MG63 (cell line): ENCODE data around the gene FBLN1. TPM values are rescaled to one million over a fixed set of nuclear protein-coding genes. Genes with fewer than 3 reads are reported as not detected.
A peak's percentile ranks its signal among the peaks of the same experiment; 100 is the strongest.
"Not testable (repeated sequence)": the region's sequence is repeated elsewhere in the genome, so short reads cannot be mapped to it uniquely, and the experiment has no call there.

Experiments used
- DNase-seq: peaks from one replicate; pipeline ENCODE4 v3.0.0-alpha.2; 2020
- H3K27me3 ChIP-seq: fragments of 250-450 bp; sonication (Bioruptor Pico); 2 replicates; pipeline ENCODE4 v1.5.1; 2020; ENCODE audit warnings: mild to moderate bottlenecking, moderate library complexity
- H3K36me3 ChIP-seq: fragments of 250-450 bp; sonication (Bioruptor Pico); 2 replicates; pipeline ENCODE4 v1.5.1; 2020; ENCODE audit warnings: mild to moderate bottlenecking, moderate library complexity
- H3K4me3 ChIP-seq: fragments of 250-450 bp; sonication (Bioruptor Pico); 2 replicates; pipeline ENCODE4 v1.5.1; 2020; ENCODE audit warnings: mild to moderate bottlenecking, moderate library complexity
- H3K9me3 ChIP-seq: fragments of 250-450 bp; sonication (Bioruptor Pico); 2 replicates; pipeline ENCODE4 v1.5.1; 2020; ENCODE audit warnings: mild to moderate bottlenecking, moderate library complexity
- total RNA-seq: library from RNA; depleted of rRNA; stranded (reverse); fragments of >200 nt; shearing (Covaris generic); gene quantifications from 2 replicates; pipeline ENCODE4 v1.2.3, GENCODE V29; 2014; ENCODE audit warnings: low replicate concordance

The FBLN1 gene
- total RNA-seq, 1 experiment from 2014 or later, result 42.9 TPM

DNA sequence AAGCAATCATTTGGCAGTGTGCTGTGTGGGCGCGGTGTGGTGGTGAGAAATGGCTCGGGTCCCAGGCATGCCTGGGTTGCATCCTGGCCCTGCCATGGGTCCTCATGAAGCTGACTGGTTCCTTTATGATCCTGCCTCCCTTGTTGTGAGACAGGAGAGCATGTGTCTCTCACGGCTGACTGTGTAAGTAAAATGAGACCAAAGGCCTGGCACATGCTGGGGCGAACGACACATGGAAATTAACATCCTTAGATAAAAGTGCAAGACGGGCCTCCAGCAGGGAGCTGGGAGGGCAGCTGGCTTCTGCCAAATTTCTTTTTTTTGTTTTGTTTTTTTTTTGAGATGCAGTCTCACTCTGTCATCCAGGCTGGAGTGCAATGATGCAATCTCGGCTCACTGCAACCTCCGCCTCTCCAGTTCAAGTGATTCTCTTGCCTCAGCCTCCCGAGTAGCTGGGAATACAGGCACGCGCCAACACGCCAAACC is 9.4 kb upstream of the FBLN1 start:
- peak; percentile 72 for DNase-seq

GRCh38 chr22:45494306-45494705 is 8.4 kb upstream of the FBLN1 start:
- DNase-seq, H3K36me3 ChIP-seq, H3K9me3 ChIP-seq, H3K4me3 ChIP-seq, H3K27me3 ChIP-seq: not testable (repeated sequence)

More for the DNA sequence above, 9.4 kb upstream of the FBLN1 start:
- peaks cover 6% of the 10 kb centered on the region; the same call in 1 of the 2 replicates for H3K9me3 ChIP-seq
- no peaks in the 10 kb centered on the region for H3K27me3 ChIP-seq
- H3K36me3 ChIP-seq, result no peaks in the 10 kb centered on the region
- H3K4me3 ChIP-seq, result no peak overlapping the region

DNA sequence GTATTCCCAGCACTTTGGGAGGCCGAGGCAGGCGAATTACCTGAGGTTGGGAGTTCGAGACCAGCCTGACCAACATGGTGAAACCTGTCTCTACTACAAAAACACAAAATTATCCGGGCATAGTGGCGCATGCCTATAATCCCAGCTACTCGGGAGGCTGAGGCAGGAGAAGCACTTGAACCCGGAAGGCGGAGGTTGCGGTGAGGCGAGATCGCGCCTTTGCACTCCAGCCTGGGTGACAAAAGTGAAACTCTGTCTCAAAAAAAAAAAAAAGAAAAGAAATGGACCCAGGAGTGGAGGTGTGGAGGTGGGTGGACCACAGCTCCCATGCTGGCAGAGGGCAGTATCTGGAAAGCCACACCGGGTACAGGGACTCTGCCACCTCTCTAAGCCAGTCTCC is 7.1 kb upstream of the FBLN1 start:
- not testable (repeated sequence) for DNase-seq, H3K4me3 ChIP-seq, H3K27me3 ChIP-seq, H3K9me3 ChIP-seq, H3K36me3 ChIP-seq

DNA sequence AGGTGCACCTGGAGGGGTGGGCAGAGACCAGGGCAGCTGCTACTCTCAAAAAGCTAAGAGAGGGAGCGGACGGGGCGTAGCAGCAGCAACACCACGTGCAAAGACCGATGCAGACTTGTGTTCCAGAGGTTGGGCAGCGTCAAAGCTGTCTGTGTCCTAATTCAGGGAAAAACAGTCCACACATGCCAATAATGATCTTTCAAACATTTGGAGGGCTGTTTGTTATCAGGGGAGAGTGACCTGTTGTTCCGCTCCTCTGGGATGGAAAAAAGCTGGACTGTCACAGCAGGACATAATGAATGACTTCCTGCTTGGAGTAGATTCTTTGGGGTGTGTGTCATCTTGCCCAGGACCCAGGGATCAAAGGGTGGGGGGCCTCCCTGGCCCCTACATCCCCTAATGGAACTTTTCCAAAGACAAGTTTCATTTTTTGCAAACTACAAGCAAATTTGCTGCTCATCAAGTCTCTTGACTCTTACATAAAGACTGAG is 6.2 kb upstream of the FBLN1 start:
- H3K27me3 ChIP-seq, result no peaks in the 10 kb centered on the region
- DNase-seq, result no peak
- H3K9me3 ChIP-seq, result no peaks in the 10 kb centered on the region
- no peaks in the 10 kb centered on the region for H3K36me3 ChIP-seq
- no peak overlapping the region for H3K4me3 ChIP-seq

DNA sequence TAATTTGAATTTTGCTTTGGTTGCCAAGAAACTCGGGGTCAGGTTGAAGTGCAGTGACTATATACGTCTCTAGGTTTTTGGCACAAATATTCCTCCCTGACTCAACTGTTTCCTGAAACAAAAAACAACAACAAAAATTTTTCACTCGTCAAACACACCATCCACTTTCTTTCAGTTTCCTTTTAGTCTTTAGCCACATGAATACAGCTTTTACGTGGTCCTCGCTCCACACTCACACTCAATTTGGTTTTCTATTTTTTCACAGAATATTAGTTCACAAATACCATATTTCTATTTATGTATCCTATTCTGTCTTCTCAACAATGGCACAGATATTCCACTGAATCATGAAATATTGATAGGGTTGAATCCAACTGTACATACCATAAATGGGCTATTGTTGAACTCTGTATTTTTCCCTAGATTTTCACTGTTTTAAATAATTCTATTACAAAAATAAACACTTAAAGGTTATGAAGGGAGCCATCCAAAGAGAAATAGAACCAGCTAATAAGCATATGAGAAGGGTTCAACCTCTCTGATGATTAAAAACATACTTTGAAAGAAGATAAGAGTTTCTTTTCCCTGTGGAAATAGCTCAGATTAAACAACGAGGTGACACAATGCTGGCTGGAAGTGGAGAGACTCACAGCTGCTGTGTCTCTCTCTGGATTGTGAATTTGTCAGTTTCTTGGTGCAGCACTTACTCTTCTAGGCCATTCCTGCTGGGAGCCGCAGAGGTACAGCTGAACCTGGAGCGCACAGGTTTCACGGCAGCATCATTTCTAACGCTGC is 5.1 kb upstream of the FBLN1 start:
- no peak overlapping the region for H3K4me3 ChIP-seq
- DNase-seq, result no peak

GRCh38 chr22:45499746-45500145 is 2.9 kb upstream of the FBLN1 start:
- Histone ChIP-seq H3K9me3 (no peaks in the 10 kb centered on the region), H3K27me3 (no peaks in the 10 kb centered on the region), H3K4me3 (no peak overlapping the region), H3K36me3 (no peaks in the 10 kb centered on the region)
- DNase-seq, result peak; percentile 47

More for the DNA sequence above, 5.1 kb upstream of the FBLN1 start:
- H3K9me3 ChIP-seq, result no peaks in the 10 kb centered on the region
- H3K27me3 ChIP-seq, result no peaks in the 10 kb centered on the region
- H3K36me3 ChIP-seq, result no peaks in the 10 kb centered on the region

- Histone ChIP-seq H3K36me3 (no peaks in the 10 kb centered on the region; the same call in 1 of the 2 replicates), H3K4me3 (peak overlapping the region; percentile 67), H3K27me3 (no peaks in the 10 kb centered on the region), H3K9me3 (no peaks in the 10 kb centered on the region)
- no peak for DNase-seq
Observed at GRCh38 chr22:45503050-45503815, 550 bp downstream of the FBLN1 start.

DNA sequence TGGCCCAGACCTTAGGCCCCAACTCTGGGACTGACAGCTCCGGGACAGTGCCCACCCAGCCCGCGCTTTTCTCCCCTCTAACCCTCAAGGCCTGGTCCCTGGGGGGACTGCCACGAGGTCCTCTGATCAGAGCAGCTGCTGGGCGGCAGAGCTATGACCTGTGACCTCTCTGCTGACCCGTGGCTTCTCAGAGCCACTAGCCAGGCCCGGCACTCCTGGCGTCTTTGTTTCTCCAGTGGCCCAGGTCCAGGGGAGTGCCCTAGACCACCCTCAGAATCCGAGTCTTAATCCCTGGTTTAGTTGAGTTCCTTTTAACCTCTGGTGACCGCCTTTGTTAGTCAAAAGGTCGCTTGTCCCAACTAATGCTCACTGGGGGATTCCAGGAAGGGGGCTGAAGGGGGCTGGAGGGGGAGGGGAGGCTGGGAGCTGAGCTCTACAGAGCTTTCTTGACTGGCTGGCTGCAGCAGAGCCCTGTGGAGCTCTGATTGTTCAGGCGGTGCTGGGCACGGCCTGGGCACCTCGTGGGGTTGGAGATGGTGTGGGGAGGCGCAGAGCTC is 1.2 kb downstream of the FBLN1 start:
- peak; percentile 30 for DNase-seq
- peak overlapping the region; percentile 67 for H3K4me3 ChIP-seq

DNA sequence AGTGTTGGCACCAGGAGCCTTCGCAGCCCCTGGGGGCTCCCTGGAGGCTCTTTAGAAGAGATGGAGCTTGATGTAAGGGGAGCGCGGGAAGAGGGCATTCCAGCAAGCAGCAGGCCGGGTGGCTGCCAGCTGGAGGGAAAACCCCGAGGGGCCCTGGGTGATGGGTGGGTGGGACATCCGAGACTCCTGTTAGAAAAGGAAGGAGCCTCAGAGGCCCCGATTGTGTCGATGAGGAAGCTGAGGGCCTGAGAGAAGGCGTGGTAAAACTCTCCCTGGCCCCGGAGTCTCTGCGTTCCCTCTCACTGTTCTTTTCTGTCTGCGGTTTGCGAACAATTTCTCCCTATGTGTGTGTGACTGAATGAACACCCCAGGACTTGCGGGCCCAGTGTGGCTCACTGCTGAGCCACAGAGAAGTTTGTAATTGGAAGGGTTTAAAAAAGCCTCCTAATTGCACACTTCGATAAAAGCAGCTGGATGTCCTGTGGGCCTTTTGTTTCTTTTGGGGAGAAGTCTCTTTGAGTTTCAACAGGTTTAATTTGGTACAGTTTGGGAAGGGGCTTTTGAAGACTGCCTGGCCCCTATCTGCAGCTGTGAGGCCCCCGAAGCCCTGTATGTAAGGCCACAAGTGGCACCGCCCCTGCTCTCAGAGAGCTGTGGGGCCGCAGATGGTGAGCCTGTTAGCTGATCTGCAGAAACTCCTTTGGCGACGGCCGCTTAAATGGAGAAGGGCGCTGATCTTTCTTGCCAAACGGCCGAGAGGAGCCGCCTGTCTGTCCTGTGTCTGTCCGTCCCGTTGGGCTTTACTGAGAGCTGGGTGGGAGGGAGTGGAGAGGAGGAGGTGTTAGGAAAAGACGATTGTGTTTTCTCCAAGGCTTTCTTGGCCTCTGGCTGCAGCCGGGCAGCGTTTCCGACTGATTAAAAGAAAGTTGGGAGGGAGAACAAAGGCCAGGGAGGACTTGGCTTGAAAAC is 2.0 kb downstream of the FBLN1 start:
- DNase-seq, result peak; percentile 66
- H3K4me3 ChIP-seq, result peak overlapping the region; percentile 67
- H3K9me3 ChIP-seq, result no peaks in the 10 kb centered on the region
- no peaks in the 10 kb centered on the region for H3K27me3 ChIP-seq
- no peaks in the 10 kb centered on the region; the same call in 1 of the 2 replicates for H3K36me3 ChIP-seq

More for the DNA sequence above, 1.2 kb downstream of the FBLN1 start:
- H3K27me3 ChIP-seq, result no peaks in the 10 kb centered on the region
- no peaks in the 10 kb centered on the region for H3K9me3 ChIP-seq
- no peaks in the 10 kb centered on the region; the same call in 1 of the 2 replicates for H3K36me3 ChIP-seq

DNA sequence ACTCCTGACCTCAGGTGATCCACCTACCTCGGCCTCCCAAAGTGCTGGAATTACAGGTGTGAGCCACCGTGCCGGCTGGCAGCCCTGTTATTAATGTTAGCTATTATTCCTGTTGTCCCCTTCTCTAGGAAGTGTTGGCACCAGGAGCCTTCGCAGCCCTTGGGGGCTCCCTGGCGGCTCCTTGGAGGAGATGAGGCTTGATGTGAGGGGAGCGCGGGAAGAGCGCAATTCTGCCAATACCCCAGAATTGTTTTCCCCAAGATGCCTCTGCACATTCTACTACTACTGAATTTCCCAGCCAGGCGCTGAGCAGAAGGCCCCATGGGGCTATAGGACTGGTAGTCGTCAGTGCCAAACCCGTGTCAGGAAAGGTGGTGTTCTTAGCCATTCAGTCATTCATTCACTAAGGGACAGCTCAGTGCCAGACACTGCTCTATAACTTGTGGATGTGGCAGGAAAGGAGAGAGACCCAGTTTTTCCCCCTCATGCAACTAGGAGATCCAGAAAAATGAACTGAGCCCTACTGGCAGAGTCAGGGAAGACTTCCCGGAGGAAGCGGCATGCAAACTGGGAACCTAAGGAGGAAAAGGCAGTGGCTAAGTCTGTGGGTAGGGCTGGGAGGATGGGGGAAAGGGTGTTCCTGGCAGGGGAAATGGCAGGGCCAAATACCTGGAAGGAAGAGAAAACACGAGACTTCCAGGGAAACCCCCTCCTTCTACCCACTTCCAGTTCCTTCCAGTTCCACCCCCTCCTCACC is 3.5 kb downstream of the FBLN1 start:
- DNase-seq, result no peak
- H3K9me3 ChIP-seq, result no peaks in the 10 kb centered on the region
- no peaks in the 10 kb centered on the region; the same call in 1 of the 2 replicates for H3K36me3 ChIP-seq
- no peak overlapping the region for H3K4me3 ChIP-seq
- no peaks in the 10 kb centered on the region for H3K27me3 ChIP-seq

DNA sequence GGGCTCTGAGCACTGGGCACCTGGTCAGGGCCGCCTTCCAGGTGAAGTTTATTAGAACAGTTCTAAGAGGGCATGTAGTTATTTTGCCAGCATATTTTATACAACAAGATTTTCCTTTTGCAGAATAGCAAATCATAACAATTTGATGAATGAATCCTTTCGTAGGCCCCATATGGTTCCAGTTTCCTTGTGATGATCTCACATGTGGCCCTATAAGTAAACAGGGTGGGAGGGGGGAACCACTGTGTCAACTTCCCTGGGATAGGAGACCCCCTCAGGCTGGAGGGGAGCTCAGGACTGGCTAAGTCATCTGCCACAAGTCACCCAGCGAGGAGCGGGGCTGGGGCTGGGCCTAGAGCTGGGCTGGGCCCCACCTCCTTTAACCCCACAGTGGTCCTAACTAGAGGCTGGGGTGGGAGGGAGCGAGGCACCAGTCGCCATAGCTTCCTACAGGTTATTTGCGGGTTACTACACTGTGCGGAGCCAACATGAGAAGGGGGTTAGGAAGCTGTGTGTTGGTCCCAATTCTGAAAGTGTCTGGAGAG is 4.2 kb downstream of the FBLN1 start:
- Histone ChIP-seq H3K4me3 (no peak overlapping the region), H3K36me3 (no peaks in the 10 kb centered on the region; the same call in 1 of the 2 replicates), H3K27me3 (no peaks in the 10 kb centered on the region), H3K9me3 (no peaks in the 10 kb centered on the region)
- no peak for DNase-seq

DNA sequence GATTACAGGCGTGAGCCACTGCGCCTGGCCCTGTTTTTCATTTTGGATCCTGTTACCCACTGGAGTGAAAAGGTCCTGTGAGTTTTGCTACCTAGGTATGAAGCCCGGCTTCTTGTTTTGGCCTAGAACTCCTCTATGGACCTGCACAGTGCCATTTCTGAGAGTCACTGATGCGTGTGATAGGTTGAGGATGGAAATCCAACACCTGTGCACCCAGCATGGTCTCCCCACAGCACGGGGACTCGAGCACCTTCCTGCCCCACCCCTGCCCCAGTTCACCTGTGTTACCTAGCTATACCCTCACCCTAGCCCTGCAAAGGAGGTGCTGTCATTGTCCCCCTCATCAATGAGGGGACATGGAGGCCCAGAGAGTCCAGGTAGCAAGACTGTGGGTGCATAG is 5.1 kb downstream of the FBLN1 start:
- DNase-seq, result no peak
- H3K36me3 ChIP-seq, result no peaks in the 10 kb centered on the region; the same call in 1 of the 2 replicates
- H3K4me3 ChIP-seq, result no peak overlapping the region
- H3K9me3 ChIP-seq, result no peaks in the 10 kb centered on the region
- no peaks in the 10 kb centered on the region for H3K27me3 ChIP-seq

GRCh38 chr22:45508814-45509213 is 6.1 kb downstream of the FBLN1 start:
- Histone ChIP-seq H3K4me3 (no peak overlapping the region), H3K36me3 (no peaks in the 10 kb centered on the region; the same call in 1 of the 2 replicates), H3K27me3 (no peaks in the 10 kb centered on the region), H3K9me3 (no peaks in the 10 kb centered on the region)
- no peak for DNase-seq

- Histone ChIP-seq H3K9me3 (no peaks in the 10 kb centered on the region), H3K27me3 (no peaks in the 10 kb centered on the region), H3K4me3 (no peak overlapping the region), H3K36me3 (no peaks in the 10 kb centered on the region; the same call in 1 of the 2 replicates)
- DNase-seq, result no peak
Observed at GRCh38 chr22:45510376-45511232, 7.9 kb downstream of the FBLN1 start.
